Cardiac fibroblast (primary cell): ENCODE results near the gene NRM.
"Not testable (repeated sequence)": the region's sequence is repeated elsewhere in the genome, so short reads cannot be mapped to it uniquely, and the experiment has no call there.

Experiments used
- DNase-seq, 2 donors: peaks; one replicate each; pipeline versions ENCODE4 v3.0.0 to v3.0.0-alpha.2; 2010; ENCODE audit warnings: low read depth in 2 of 2
- H3K4me3 ChIP-seq, 2 donors: replicated peaks in 1 of 2; 1 replicate in 1 of 2; 2 replicates in 1 of 2; pipeline ENCODE4 v1.5.1; 2011; ENCODE audit warnings: low read depth in 2 of 2, low read length in 2 of 2, mild to moderate bottlenecking in 2 of 2, moderate library complexity in 1 of 2
- CTCF ChIP-seq: IDR thresholded peaks from one replicate; pipeline ENCODE4 v1.5.1; 2011; ENCODE audit warnings: low read depth, mild to moderate bottlenecking, low read length, inconsistent platforms

Gene NRM

GRCh38 chr6:30727920-30728553 lies 37.3 kb upstream of the NRM start:
- TF ChIP-seq CTCF, result peak; percentile 43
- DNase-seq, result peak; percentile 72
- H3K4me3 ChIP-seq, result no peak overlapping the region

- TF ChIP-seq CTCF, result no peak
- peak in 1 of 2 donors; percentile 63 for DNase-seq
- H3K4me3 ChIP-seq, result no peak overlapping the region
These were observed 36.0 kb upstream of the NRM start for GRCh38 chr6:30726506-30727413.

- no peak overlapping the region for H3K4me3 ChIP-seq
- peak; percentile 37 to 73 for DNase-seq
- TF ChIP-seq CTCF, result no peak
These were observed 35.1 kb upstream of the NRM start for GRCh38 chr6:30725713-30726505.

GRCh38 chr6:30724906-30725667 lies 34.3 kb upstream of the NRM start:
- H3K4me3 ChIP-seq, result peak overlapping the region in 1 of 2 donors; percentile 10
- TF ChIP-seq CTCF, result no peak
- DNase-seq, result peak in 1 of 2 donors; percentile 39

GRCh38 chr6:30723843-30724741 lies 33.3 kb upstream of the NRM start:
- H3K4me3 ChIP-seq, result peak overlapping the region in 1 of 2 donors; percentile 95
- DNase-seq, result peak in 1 of 2 donors; percentile 38

GRCh38 chr6:30723159-30723842 lies 32.5 kb upstream of the NRM start:
- H3K4me3 ChIP-seq, result peak overlapping the region in 1 of 2 donors; percentile 95
- not testable (repeated sequence) for DNase-seq
